Hepatocyte (in vitro differentiated cells): ENCODE results near the gene TBC1D5.

Source experiments
- CTCF ChIP-seq: fragments of 200-600 bp; sonication (generic); IDR thresholded peaks from 2 replicates; pipeline ENCODE4 v1.5.1; 2016; ENCODE audit warnings: antibody characterized with exemption, mild to moderate bottlenecking; ENCODE audit not compliant: poor library complexity
- EZH2 ChIP-seq: fragments of 200-600 bp; sonication (generic); IDR thresholded peaks from 2 replicates; pipeline ENCODE4 v1.6.1; 2016; ENCODE audit warnings: antibody characterized with exemption, mild to moderate bottlenecking, borderline replicate concordance
- EZH2phosphoT487 ChIP-seq: fragments of 200-600 bp; sonication (generic); IDR thresholded peaks from one replicate; pipeline ENCODE4 v1.6.1; 2018; ENCODE audit warnings: antibody characterized with exemption, mild to moderate bottlenecking, low read depth, moderate library complexity; ENCODE audit not compliant: unreplicated experiment, severe bottlenecking

GRCh38 chr3:17607905-17608304, 134.5 kb downstream of the TBC1D5 start:
- TF ChIP-seq CTCF (no peak), EZH2 (no peak), EZH2phosphoT487 (no peak)
